ENCODE results near the gene TTC1.
A peak's percentile ranks its signal among the peaks of the same experiment; 100 is the strongest.
"Not testable (repeated sequence)": the region's sequence is repeated elsewhere in the genome, so short reads cannot be mapped to it uniquely, and the experiment has no call there.

The TTC1 gene

GRCh38 chr5:160040471-160040835, 31.5 kb downstream of the TTC1 start:
- DNase-seq (ENCODE audit: low read depth, low spot score): no peak

GRCh38 chr5:160042671-160043070, 33.7 kb downstream of the TTC1 start:
- no peak for DNase-seq (ENCODE audit: low read depth, low spot score)

- no peak for DNase-seq (ENCODE audit: low read depth, low spot score)
Measured at GRCh38 chr5:160044391-160044804, 35.5 kb downstream of the TTC1 start.

- no peak for DNase-seq (ENCODE audit: low read depth, low spot score)
Measured at GRCh38 chr5:160044967-160045366, 36.0 kb downstream of the TTC1 start.

- no peak for DNase-seq (ENCODE audit: low read depth, low spot score)
Measured at GRCh38 chr5:160047423-160047822, 38.5 kb downstream of the TTC1 start.

- no peak for DNase-seq (ENCODE audit: low read depth, low spot score)
Measured at GRCh38 chr5:160048131-160048530, 39.2 kb downstream of the TTC1 start.

GRCh38 chr5:160049099-160049498, 40.2 kb downstream of the TTC1 start:
- no peak for DNase-seq (ENCODE audit: low read depth, low spot score)

- DNase-seq (ENCODE audit: low read depth, low spot score): no peak
Measured at GRCh38 chr5:160054047-160054446, 45.1 kb downstream of the TTC1 start.

- no peak for DNase-seq (ENCODE audit: low read depth, low spot score)
Measured at GRCh38 chr5:160054831-160055230, 45.9 kb downstream of the TTC1 start.

- no peak for DNase-seq (ENCODE audit: low read depth, low spot score)
Measured at GRCh38 chr5:160057256-160057655, 48.3 kb downstream of the TTC1 start.

GRCh38 chr5:160060001-160060400, 51.1 kb downstream of the TTC1 start:
- DNase-seq (ENCODE audit: low read depth, low spot score): no peak

- no peak for DNase-seq (ENCODE audit: low read depth, low spot score)
Measured at GRCh38 chr5:160061770-160062169, 52.8 kb downstream of the TTC1 start.

GRCh38 chr5:160064417-160064810, 55.5 kb downstream of the TTC1 start:
- no peak for DNase-seq (ENCODE audit: low read depth, low spot score)

GRCh38 chr5:160064995-160065614, 56.2 kb downstream of the TTC1 start:
- DNase-seq (ENCODE audit: low read depth, low spot score): no peak

GRCh38 chr5:160069120-160069519, 60.2 kb downstream of the TTC1 start:
- DNase-seq (ENCODE audit: low read depth, low spot score): not testable (repeated sequence)

GRCh38 chr5:160071516-160071915, 62.6 kb downstream of the TTC1 start:
- no peak for DNase-seq (ENCODE audit: low read depth, low spot score)

GRCh38 chr5:160071916-160072315, 63.0 kb downstream of the TTC1 start:
- no peak for DNase-seq (ENCODE audit: low read depth, low spot score)

GRCh38 chr5:160075073-160075472, 66.1 kb downstream of the TTC1 start:
- no peak for DNase-seq (ENCODE audit: low read depth, low spot score)

GRCh38 chr5:160076997-160077396, 68.1 kb downstream of the TTC1 start:
- DNase-seq (ENCODE audit: low read depth, low spot score): no peak

- DNase-seq (ENCODE audit: low read depth, low spot score): no peak
Measured at GRCh38 chr5:160079753-160080152, 70.8 kb downstream of the TTC1 start.

GRCh38 chr5:160081495-160081894, 72.6 kb downstream of the TTC1 start:
- DNase-seq (ENCODE audit: low read depth, low spot score): no peak

GRCh38 chr5:160082614-160083500, 73.9 kb downstream of the TTC1 start:
- peak; percentile 4 for DNase-seq (ENCODE audit: low read depth, low spot score)

- DNase-seq (ENCODE audit: low read depth, low spot score): peak; percentile 2
Measured at GRCh38 chr5:160083501-160083900, 74.6 kb downstream of the TTC1 start.

Measured in smooth muscle cell of the brain vasculature (primary cell).